MM.1S (cell line): ENCODE measurements around the gene EXOC6.

ENCODE experiments used
- DNase-seq: peaks from one replicate; pipeline ENCODE4 v3.0.0-alpha.2; 2015
- H2AFZ ChIP-seq: fragments of 300-600 bp; sonication (generic); 2 replicates; pipeline ENCODE4 v1.6.0; 2016; ENCODE audit warnings: antibody characterized with exemption, low read length
- H3F3A ChIP-seq: fragments of 300-600 bp; sonication (generic); 2 replicates; pipeline ENCODE4 v1.6.1; 2016; ENCODE audit warnings: mild to moderate bottlenecking, antibody characterized with exemption, low read length, moderate library complexity, mixed read lengths; ENCODE audit not compliant: insufficient read depth
- H3K27ac ChIP-seq: fragments of 300-600 bp; sonication (generic); 2 replicates; pipeline ENCODE4 v1.5.1; 2016; ENCODE audit warnings: mild to moderate bottlenecking, low read length
- H3K27me3 ChIP-seq: fragments of 300-600 bp; sonication (generic); replicated peaks from 2 replicates; pipeline ENCODE4 v1.6.0; 2016; ENCODE audit warnings: low read length; ENCODE audit not compliant: insufficient read depth
- H3K36me3 ChIP-seq: fragments of 300-600 bp; sonication (generic); replicated peaks from 2 replicates; pipeline ENCODE4 v1.6.1; 2016; ENCODE audit warnings: mild to moderate bottlenecking, low read length, mixed read lengths; ENCODE audit not compliant: insufficient read depth
- H3K4me1 ChIP-seq: fragments of 300-600 bp; sonication (generic); 2 replicates; pipeline ENCODE4 v1.6.1; 2016; ENCODE audit warnings: low read length, mixed read lengths
- H3K4me2 ChIP-seq: fragments of 300-600 bp; sonication (generic); 2 replicates; pipeline ENCODE4 v1.6.0; 2016; ENCODE audit warnings: low read depth, low read length
- H3K4me3 ChIP-seq: fragments of 300-600 bp; sonication (generic); 2 replicates; pipeline ENCODE4 v1.5.1; 2016; ENCODE audit warnings: low read length, mixed read lengths
- H3K79me2 ChIP-seq: fragments of 300-600 bp; sonication (generic); 2 replicates; pipeline ENCODE4 v1.6.1; 2016; ENCODE audit warnings: mixed run types, low read length, mixed read lengths
- H3K9ac ChIP-seq: fragments of 300-600 bp; sonication (generic); 2 replicates; pipeline ENCODE4 v1.6.1; 2016; ENCODE audit warnings: low read length, mixed read lengths
- H3K9me2 ChIP-seq: fragments of 300-600 bp; sonication (generic); replicated peaks from 2 replicates; pipeline ENCODE4 v1.6.1; 2016; ENCODE audit warnings: mild to moderate bottlenecking, low read length, mixed read lengths; ENCODE audit not compliant: insufficient read depth
- H3K9me3 ChIP-seq: fragments of 300-600 bp; sonication (generic); replicated peaks from 2 replicates; pipeline ENCODE4 v1.6.1; 2016; ENCODE audit warnings: mild to moderate bottlenecking, low read length, mixed read lengths; ENCODE audit not compliant: insufficient read depth
- H4K20me1 ChIP-seq: fragments of 300-600 bp; sonication (generic); 2 replicates; pipeline ENCODE4 v1.6.1; 2016; ENCODE audit warnings: mild to moderate bottlenecking, low read length, moderate library complexity, mixed read lengths; ENCODE audit not compliant: insufficient read depth
- EZH2 ChIP-seq: fragments of 300-600 bp; sonication (generic); optimal IDR thresholded peaks from 2 replicates; pipeline ENCODE3; 2017; ENCODE audit warnings: low read depth, mild to moderate bottlenecking, antibody characterized with exemption, low read length, mixed read lengths
- EZH2phosphoT487 ChIP-seq: fragments of 300-600 bp; sonication (generic); IDR thresholded peaks from 2 replicates; pipeline ENCODE4 v1.6.1; 2018; ENCODE audit warnings: antibody characterized with exemption, low read length
- TF ChIP-seq, protein P1 (sequence below): fragments of 300-600 bp; sonication (generic); IDR thresholded peaks from 2 replicates; pipeline ENCODE4 v1.5.1; 2016; ENCODE audit warnings: antibody characterized with exemption, low read length, mixed read lengths

Gene EXOC6

GRCh38 chr10:93034426-93034825 is 186.1 kb downstream of the EXOC6 start:
- Histone ChIP-seq H3K4me1 (peaks cover 33% of the 10 kb centered on the region), H3K9me2 (no peaks in the 10 kb centered on the region), H3K27me3 (no peaks in the 10 kb centered on the region), H3K9ac (no peak overlapping the region), H3K4me3 (no peak overlapping the region), H3K79me2 (no peaks in the 10 kb centered on the region), H2AFZ (no peak overlapping the region), H3K27ac (no peak overlapping the region), H4K20me1 (no peaks in the 10 kb centered on the region), H3K36me3 (no peaks in the 10 kb centered on the region), H3K4me2 (no peak overlapping the region), H3F3A (peaks cover 20% of the 10 kb centered on the region), H3K9me3 (no peaks in the 10 kb centered on the region)
- DNase-seq: no peak
- TF ChIP-seq, protein P1, sequence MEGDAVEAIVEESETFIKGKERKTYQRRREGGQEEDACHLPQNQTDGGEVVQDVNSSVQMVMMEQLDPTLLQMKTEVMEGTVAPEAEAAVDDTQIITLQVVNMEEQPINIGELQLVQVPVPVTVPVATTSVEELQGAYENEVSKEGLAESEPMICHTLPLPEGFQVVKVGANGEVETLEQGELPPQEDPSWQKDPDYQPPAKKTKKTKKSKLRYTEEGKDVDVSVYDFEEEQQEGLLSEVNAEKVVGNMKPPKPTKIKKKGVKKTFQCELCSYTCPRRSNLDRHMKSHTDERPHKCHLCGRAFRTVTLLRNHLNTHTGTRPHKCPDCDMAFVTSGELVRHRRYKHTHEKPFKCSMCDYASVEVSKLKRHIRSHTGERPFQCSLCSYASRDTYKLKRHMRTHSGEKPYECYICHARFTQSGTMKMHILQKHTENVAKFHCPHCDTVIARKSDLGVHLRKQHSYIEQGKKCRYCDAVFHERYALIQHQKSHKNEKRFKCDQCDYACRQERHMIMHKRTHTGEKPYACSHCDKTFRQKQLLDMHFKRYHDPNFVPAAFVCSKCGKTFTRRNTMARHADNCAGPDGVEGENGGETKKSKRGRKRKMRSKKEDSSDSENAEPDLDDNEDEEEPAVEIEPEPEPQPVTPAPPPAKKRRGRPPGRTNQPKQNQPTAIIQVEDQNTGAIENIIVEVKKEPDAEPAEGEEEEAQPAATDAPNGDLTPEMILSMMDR: no peak
- no peak for TF ChIP-seq EZH2
- no peak for TF ChIP-seq EZH2phosphoT487

GRCh38 chr10:93039110-93039509 is 190.8 kb downstream of the EXOC6 start:
- Histone ChIP-seq H3K9ac (no peak overlapping the region), H3K79me2 (no peaks in the 10 kb centered on the region), H3K4me1 (0 out of 2 replicates have a peak, but pooled peaks cover 2% of the 10 kb centered on the region), H3K9me3 (no peaks in the 10 kb centered on the region), H3K9me2 (no peaks in the 10 kb centered on the region), H3K27me3 (no peaks in the 10 kb centered on the region), H3K27ac (no peak overlapping the region), H3K4me3 (no peak overlapping the region), H3K36me3 (no peaks in the 10 kb centered on the region), H2AFZ (no peak overlapping the region), H3F3A (no peaks in the 10 kb centered on the region), H4K20me1 (no peaks in the 10 kb centered on the region), H3K4me2 (no peak overlapping the region)
- TF ChIP-seq EZH2: no peak
- TF ChIP-seq EZH2phosphoT487: no peak
- TF ChIP-seq, protein P1: no peak
- no peak for DNase-seq

DNA sequence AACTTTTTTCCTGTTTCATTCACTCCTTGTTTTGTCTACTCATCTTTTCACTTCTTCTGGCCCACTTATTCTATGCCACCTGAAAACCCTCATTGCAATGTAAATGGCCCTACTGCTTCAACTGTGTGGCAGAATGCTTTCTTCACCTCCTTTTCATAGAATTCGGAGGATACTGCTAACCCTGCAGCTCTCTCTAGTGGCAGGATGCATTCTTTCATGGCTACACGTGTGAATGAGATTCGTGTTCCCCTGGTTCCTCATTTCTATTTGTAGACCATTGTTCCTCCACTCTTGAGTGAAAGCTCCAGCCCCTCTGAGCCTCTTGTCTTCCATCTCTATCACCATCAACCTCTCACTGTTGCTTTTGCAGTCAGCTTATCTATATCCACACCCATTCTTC is 191.4 kb downstream of the EXOC6 start:
- H3K9me3 ChIP-seq: no peaks in the 10 kb centered on the region
- H3K4me2 ChIP-seq: no peak overlapping the region
- no peaks in the 10 kb centered on the region for H4K20me1 ChIP-seq
- no peak overlapping the region for H2AFZ ChIP-seq
- no peak overlapping the region for H3K4me3 ChIP-seq
- no peaks in the 10 kb centered on the region for H3K9me2 ChIP-seq
- peak; percentile 69 for DNase-seq
- TF ChIP-seq, protein P1: peak; percentile 76
- no peak for TF ChIP-seq EZH2phosphoT487
- no peaks in the 10 kb centered on the region for H3K4me1 ChIP-seq
- no peaks in the 10 kb centered on the region for H3K79me2 ChIP-seq
- no peaks in the 10 kb centered on the region for H3F3A ChIP-seq
- H3K27ac ChIP-seq: no peak overlapping the region
- no peak overlapping the region for H3K9ac ChIP-seq
- no peaks in the 10 kb centered on the region for H3K36me3 ChIP-seq
- no peaks in the 10 kb centered on the region for H3K27me3 ChIP-seq
